ENCODE measurements around the gene ATP8B4. TPM values are rescaled to one million over a fixed set of nuclear protein-coding genes. Genes with fewer than 3 reads are reported as not detected.

The ATP8B4 gene
- total RNA-seq, 4 donors from 2014 or later = 2.7 to 6.3 (median 3.7) TPM

DNA sequence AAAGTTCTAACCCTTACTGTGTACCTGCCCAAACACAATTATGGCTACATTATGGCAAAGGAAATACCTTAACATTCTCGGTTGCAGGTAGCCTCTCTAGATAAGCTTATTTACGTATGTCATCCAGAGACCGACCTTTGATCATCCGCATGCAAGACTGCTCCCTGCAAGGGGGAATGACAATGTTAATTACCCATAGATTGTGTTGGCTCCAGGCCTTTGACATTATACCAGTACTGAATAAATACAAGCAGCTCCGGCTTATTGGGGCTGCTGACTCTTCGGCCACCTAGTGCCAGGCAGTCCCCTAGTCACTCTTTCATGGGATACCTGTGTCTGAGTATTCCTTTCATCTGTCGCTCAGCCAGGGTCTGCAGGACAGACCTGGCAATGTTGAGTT, 274.6 kb downstream of the ATP8B4 start:
- TF ChIP-seq POLR2A (IDR thresholded peaks at IDR 0.05; ENCODE audit: low read depth) = no peak
- TF ChIP-seq, protein P1, sequence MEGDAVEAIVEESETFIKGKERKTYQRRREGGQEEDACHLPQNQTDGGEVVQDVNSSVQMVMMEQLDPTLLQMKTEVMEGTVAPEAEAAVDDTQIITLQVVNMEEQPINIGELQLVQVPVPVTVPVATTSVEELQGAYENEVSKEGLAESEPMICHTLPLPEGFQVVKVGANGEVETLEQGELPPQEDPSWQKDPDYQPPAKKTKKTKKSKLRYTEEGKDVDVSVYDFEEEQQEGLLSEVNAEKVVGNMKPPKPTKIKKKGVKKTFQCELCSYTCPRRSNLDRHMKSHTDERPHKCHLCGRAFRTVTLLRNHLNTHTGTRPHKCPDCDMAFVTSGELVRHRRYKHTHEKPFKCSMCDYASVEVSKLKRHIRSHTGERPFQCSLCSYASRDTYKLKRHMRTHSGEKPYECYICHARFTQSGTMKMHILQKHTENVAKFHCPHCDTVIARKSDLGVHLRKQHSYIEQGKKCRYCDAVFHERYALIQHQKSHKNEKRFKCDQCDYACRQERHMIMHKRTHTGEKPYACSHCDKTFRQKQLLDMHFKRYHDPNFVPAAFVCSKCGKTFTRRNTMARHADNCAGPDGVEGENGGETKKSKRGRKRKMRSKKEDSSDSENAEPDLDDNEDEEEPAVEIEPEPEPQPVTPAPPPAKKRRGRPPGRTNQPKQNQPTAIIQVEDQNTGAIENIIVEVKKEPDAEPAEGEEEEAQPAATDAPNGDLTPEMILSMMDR (IDR thresholded peaks at IDR 0.05) = no peak
- TF ChIP-seq POLR2AphosphoS5 (IDR thresholded peaks at IDR 0.05) = no peak
- TF ChIP-seq EP300 (IDR thresholded peaks at IDR 0.05) = no peak
- Histone ChIP-seq H3K27me3 (no peaks in the 10 kb centered on the region), H3K4me3 (no peak overlapping the region), H3K27ac (replicated peaks in 1 of 4) (no peak overlapping the region), H3K9me3 (peaks cover 0 to under 1% (median 0%) of the 10 kb centered on the region in 4 donors), H3K36me3 (no peaks in the 10 kb centered on the region), H3K4me1 (peaks cover 0 to 19% (median 14%) of the 10 kb centered on the region in 4 donors)
- no peak for DNase-seq (ENCODE audit: extremely low spot score)
- WGBS = 92% methylated on average over 7 of the region's 7 CpGs
- intact Hi-C loops (cut with DNase I) = no loop called here

DNA sequence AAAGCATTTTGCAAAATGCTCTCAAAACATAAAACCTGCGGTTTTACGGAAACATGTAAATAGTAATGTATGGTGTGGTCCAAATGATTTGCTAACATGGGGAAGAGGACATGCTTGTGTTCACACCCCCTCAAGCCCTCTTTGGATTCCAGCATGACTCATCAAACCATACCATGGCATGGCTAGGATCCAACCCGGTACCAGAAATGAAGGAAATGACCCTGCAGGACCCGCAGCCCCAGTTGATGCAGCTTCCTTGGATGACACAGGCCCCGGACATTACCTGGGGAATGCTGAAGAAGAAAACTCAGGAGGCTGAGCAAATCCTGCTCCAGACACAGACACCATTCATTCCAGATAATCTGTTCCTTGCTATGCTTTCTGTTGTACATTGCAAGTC, 275.3 kb downstream of the ATP8B4 start:
- no peak for DNase-seq (ENCODE audit: extremely low spot score)
- Histone ChIP-seq H3K4me1 (peaks cover 0 to 16% (median 13%) of the 10 kb centered on the region in 4 donors), H3K9me3 (peaks cover 0 to 7% (median 3%) of the 10 kb centered on the region in 4 donors), H3K27me3 (no peaks in the 10 kb centered on the region), H3K4me3 (no peak overlapping the region), H3K27ac (replicated peaks in 1 of 4) (no peak overlapping the region), H3K36me3 (no peaks in the 10 kb centered on the region)
- 96% methylated on average over 5 of the region's 5 CpGs for WGBS
- TF ChIP-seq EP300 (IDR thresholded peaks at IDR 0.05) = no peak
- TF ChIP-seq POLR2A (IDR thresholded peaks at IDR 0.05; ENCODE audit: low read depth) = no peak
- TF ChIP-seq POLR2AphosphoS5 (IDR thresholded peaks at IDR 0.05) = no peak
- TF ChIP-seq, protein P1 (IDR thresholded peaks at IDR 0.05) = no peak
- intact Hi-C loops (cut with DNase I) = no loop called here

DNA sequence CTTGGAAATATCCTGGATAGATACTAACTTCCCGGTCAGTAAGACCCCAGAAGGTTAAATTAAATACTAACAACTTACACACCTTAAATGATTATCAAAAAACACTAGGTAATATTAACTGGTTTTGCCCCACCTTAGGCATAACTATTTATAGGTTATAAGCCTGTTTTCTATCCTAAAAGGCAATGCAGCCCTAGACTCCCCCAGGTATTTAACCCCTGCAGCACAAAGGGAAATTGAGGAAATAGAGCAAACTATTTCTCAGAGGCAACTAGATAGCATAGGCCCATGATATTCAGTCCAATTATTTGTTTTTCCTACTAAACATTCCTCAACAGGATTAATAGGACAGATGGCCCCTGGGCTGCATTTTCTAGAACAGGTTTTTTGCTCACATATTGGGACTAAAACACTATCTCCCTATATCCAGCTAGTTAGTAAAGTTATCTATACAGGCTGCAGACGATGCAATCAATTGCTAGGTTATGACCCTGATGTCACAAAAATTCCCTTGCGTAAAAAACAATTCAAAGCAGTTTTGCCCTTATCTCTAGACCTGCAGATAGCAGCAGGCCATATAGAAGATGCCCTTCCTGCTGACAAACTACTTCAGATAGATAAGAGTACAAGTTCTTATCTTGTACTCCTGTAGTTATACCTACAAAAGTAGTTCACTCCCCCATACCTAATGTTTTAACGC, 276.9 kb downstream of the ATP8B4 start:
- TF ChIP-seq EP300 (IDR thresholded peaks at IDR 0.05) = no peak
- no peak for TF ChIP-seq POLR2AphosphoS5 (IDR thresholded peaks at IDR 0.05)
- no peak for TF ChIP-seq POLR2A (IDR thresholded peaks at IDR 0.05; ENCODE audit: low read depth)
- TF ChIP-seq, protein P1 (IDR thresholded peaks at IDR 0.05) = no peak
- Histone ChIP-seq H3K27ac (replicated peaks in 1 of 4) (no peak overlapping the region), H3K27me3 (no peaks in the 10 kb centered on the region), H3K4me1 (peaks cover 0 to 2% (median under 1%) of the 10 kb centered on the region in 4 donors), H3K9me3 (peaks cover 0 to 13% (median 5%) of the 10 kb centered on the region in 4 donors), H3K36me3 (no peaks in the 10 kb centered on the region), H3K4me3 (no peak overlapping the region)
- intact Hi-C loops (cut with DNase I) = no loop called here
- WGBS = 76% methylated on average over 4 of the region's 4 CpGs
- no peak for DNase-seq (ENCODE audit: extremely low spot score)

DNA sequence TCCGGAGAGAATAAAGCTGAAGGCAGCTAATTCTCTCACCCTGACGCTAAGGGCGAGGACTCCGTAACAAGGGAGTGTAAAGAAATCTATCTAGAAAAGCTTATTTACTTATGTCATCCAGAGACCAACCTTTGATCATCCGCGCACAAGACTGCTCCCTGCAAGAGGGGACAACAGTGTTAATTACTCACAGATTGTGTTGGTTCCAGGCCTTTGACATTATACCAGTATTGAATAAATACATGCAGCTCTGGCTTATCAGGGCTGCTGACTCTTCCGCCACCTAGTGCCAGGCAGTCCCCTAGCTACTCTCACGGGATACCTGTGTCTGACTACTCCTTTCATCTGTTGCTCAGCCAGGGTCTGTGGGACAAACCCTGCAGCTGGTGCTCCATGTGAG, 286.5 kb downstream of the ATP8B4 start:
- TF ChIP-seq POLR2A (IDR thresholded peaks at IDR 0.05; ENCODE audit: low read depth) (no peak), EP300 (IDR thresholded peaks at IDR 0.05) (no peak), POLR2AphosphoS5 (IDR thresholded peaks at IDR 0.05) (no peak)
- TF ChIP-seq, protein P1 (IDR thresholded peaks at IDR 0.05) = no peak
- 88% methylated on average over 8 of the region's 8 CpGs for WGBS
- intact Hi-C loops (cut with DNase I) = no loop called here

More for the DNA sequence above, 286.5 kb downstream of the ATP8B4 start:
- Histone ChIP-seq H3K27ac (replicated peaks in 1 of 4) (no peak overlapping the region), H3K36me3 (no peaks in the 10 kb centered on the region), H3K27me3 (no peaks in the 10 kb centered on the region), H3K4me1 (no peaks in the 10 kb centered on the region), H3K9me3 (no peaks in the 10 kb centered on the region), H3K4me3 (no peak overlapping the region)
- no peak for DNase-seq (ENCODE audit: extremely low spot score)

All from esophagus muscularis mucosa (tissue), 4 donors.